MM.1S (cell line): ENCODE data around the gene PDE6B.

Experiments
- CTCF ChIP-seq: fragments of 300-600 bp; sonication (generic); IDR thresholded peaks from 2 replicates; pipeline ENCODE4 v1.5.1; 2016; ENCODE audit warnings: antibody characterized with exemption, low read length, mixed read lengths
- EZH2 ChIP-seq: fragments of 300-600 bp; sonication (generic); optimal IDR thresholded peaks from 2 replicates; pipeline ENCODE3; 2017; ENCODE audit warnings: low read depth, mild to moderate bottlenecking, antibody characterized with exemption, low read length, mixed read lengths
- EZH2phosphoT487 ChIP-seq: fragments of 300-600 bp; sonication (generic); IDR thresholded peaks from 2 replicates; pipeline ENCODE4 v1.6.1; 2018; ENCODE audit warnings: antibody characterized with exemption, low read length

- TF ChIP-seq CTCF (no peak), EZH2 (no peak), EZH2phosphoT487 (no peak)
These were observed 1.1 kb downstream of the PDE6B start for GRCh38 chr4:626201-627091.
